ENCODE data around the gene IL3. TPM values are rescaled to one million over a fixed set of nuclear protein-coding genes. Genes with fewer than 3 reads are reported as not detected.

The IL3 gene
- total RNA-seq, 3 donors from 2014 or later (not counting 1 experiment from before 2014, with no cell fraction given): not detected

DNA sequence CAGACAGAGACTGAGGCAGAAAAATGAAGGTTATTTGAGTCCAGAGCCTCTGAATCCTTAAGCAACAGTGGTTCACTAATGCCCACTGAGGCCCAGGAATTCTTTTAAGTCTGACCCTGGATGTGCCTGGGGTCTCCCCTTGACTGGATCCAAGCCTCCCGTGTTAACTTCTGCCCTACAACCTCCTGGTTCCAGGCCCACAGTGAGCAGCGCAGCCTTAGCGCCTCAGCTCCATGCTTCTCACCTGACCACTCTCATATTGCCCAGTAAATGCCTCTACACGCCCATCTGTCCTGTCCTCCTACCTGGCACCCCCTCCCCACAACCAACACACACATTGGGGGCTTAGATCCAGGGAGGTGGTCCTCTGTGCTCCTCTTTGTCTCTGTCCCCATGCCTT, 6.4 kb downstream of the IL3 start:
- H3K27ac ChIP-seq (ENCODE audit: low read length): no peak overlapping the region
- TF ChIP-seq, protein P1, sequence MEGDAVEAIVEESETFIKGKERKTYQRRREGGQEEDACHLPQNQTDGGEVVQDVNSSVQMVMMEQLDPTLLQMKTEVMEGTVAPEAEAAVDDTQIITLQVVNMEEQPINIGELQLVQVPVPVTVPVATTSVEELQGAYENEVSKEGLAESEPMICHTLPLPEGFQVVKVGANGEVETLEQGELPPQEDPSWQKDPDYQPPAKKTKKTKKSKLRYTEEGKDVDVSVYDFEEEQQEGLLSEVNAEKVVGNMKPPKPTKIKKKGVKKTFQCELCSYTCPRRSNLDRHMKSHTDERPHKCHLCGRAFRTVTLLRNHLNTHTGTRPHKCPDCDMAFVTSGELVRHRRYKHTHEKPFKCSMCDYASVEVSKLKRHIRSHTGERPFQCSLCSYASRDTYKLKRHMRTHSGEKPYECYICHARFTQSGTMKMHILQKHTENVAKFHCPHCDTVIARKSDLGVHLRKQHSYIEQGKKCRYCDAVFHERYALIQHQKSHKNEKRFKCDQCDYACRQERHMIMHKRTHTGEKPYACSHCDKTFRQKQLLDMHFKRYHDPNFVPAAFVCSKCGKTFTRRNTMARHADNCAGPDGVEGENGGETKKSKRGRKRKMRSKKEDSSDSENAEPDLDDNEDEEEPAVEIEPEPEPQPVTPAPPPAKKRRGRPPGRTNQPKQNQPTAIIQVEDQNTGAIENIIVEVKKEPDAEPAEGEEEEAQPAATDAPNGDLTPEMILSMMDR (IDR thresholded peaks at IDR 0.05): no peak
- no peak overlapping the region for H3K4me3 ChIP-seq (ENCODE audit: low read length)
- no peaks in the 10 kb centered on the region for H3K36me3 ChIP-seq (ENCODE audit: control insufficient read depth, insufficient read depth, low read length)
- H3K4me3 Mint-ChIP-seq: no peak overlapping the region
- H3K4me1 ChIP-seq (ENCODE audit: control insufficient read depth, insufficient read depth, low read length): peaks cover 44% of the 10 kb centered on the region
- no peaks in the 10 kb centered on the region for H3K9me3 ChIP-seq (ENCODE audit: control insufficient read depth, insufficient read depth, low read length)
- WGBS (ENCODE audit: insufficient coverage): 94% methylated on average over 4 of the region's 4 CpGs
- peaks cover 0 to 3% of the 10 kb centered on the region in 2 donors for H3K27me3 Mint-ChIP-seq (ENCODE audit: low read depth in 2 of 2)
- DNase-seq (no peak), ATAC-seq (no peak)
- no peaks in the 10 kb centered on the region for H3K9me3 Mint-ChIP-seq
- intact Hi-C loops (cut with micrococcal nuclease): loop anchor here (5.0 kb wide), 2 partner anchors 50 to 125 kb away; no protein-coding TSS in a partner anchor
- H3K27me3 ChIP-seq (ENCODE audit: control insufficient read depth, insufficient read depth, low read length): no peaks in the 10 kb centered on the region
- peaks cover 13 to 48% of the 10 kb centered on the region in 2 donors for H3K4me1 Mint-ChIP-seq
- peak overlapping the region in 1 of 2 donors; percentile 59 for H3K27ac Mint-ChIP-seq
- H3K36me3 Mint-ChIP-seq: no peaks in the 10 kb centered on the region

DNA sequence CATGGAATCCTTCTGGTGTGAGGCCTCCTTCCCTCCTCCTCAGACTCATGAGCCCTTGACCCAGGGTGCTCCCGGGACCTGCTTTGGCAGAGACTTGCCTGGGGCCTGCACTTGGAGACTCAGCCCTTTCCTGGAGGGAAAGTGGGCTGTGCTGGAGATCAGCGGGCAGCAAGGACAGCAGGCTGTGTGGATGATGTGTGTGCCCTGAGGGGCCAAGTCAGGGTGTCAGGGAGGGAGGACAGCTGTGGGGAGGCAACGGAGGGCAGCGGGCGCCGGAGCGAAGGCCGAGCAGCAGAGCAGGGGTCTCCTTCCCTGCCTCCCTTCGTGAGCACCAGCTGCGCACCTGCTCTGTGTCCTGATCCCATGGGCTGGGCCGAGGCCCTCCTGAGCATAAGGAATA, 7.0 kb downstream of the IL3 start:
- DNase-seq: no peak
- intact Hi-C loops (cut with micrococcal nuclease): loop anchor here (5.0 kb wide), 2 partner anchors 50 to 125 kb away; no protein-coding TSS in a partner anchor
- Mint-ChIP-seq H3K27me3 (ENCODE audit: low read depth in 2 of 2) (peaks cover 0 to 3% of the 10 kb centered on the region in 2 donors), H3K4me1 (peaks cover 13 to 52% of the 10 kb centered on the region in 2 donors), H3K9me3 (no peaks in the 10 kb centered on the region), H3K4me3 (no peak overlapping the region), H3K27ac (peak overlapping the region in 1 of 2 donors; percentile 59), H3K36me3 (no peaks in the 10 kb centered on the region)
- whole genome bisulfite sequencing (ENCODE audit: insufficient coverage): 94% methylated on average over 11 of the region's 11 CpGs
- no peaks in the 10 kb centered on the region for H3K36me3 ChIP-seq (ENCODE audit: control insufficient read depth, insufficient read depth, low read length)
- ATAC-seq: no peak
- H3K4me1 ChIP-seq (ENCODE audit: control insufficient read depth, insufficient read depth, low read length): peaks cover 50% of the 10 kb centered on the region
- no peaks in the 10 kb centered on the region for H3K9me3 ChIP-seq (ENCODE audit: control insufficient read depth, insufficient read depth, low read length)
- H3K27ac ChIP-seq (ENCODE audit: low read length): no peak overlapping the region
- H3K4me3 ChIP-seq (ENCODE audit: low read length): no peak overlapping the region
- TF ChIP-seq, protein P1 (IDR thresholded peaks at IDR 0.05): no peak
- H3K27me3 ChIP-seq (ENCODE audit: control insufficient read depth, insufficient read depth, low read length): no peaks in the 10 kb centered on the region

DNA sequence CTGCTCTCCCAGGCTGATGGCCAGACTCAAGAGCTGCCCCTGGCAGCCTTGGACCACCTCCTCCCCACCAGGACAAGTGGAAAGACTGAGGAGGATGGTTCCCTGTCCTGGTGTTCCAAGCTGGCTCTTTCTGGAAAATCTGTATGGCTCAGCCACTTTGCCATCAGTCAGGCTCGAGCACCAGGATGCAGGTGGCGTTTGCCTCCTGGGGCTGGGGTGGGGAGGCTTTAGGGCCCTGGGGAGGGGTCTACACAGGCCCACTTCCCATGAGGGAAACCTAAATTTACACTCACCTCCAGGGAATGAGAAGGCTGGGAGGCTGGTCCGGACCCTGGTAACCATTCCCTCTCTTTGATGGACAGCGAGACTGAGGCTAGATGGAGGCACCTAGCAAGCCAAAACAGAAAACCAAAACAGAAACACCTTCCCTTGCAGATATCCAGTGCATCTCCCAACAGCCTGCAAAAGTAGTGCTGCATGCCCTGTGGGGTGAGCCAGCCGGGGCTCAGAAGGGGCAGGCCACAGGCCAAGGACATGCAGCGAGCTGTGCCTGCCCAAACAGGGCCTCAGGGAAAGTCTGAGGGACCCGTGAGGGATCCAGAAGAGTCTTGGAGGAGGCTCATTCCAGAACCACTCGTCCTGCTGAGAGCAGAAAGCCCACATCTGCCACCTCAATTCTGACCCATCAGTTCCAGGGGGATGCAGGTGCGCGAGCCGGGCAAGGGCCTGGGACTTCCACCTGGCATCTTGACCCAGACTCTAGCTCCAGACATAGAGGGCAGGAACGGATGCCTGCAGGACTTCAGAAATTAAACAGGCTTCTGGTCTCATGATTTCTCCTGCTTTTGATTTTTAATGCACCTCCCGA, 7.7 kb downstream of the IL3 start:
- Mint-ChIP-seq H3K9me3 (no peaks in the 10 kb centered on the region), H3K4me1 (peaks cover 13 to 60% of the 10 kb centered on the region in 2 donors), H3K27ac (no peak overlapping the region), H3K4me3 (no peak overlapping the region), H3K36me3 (no peaks in the 10 kb centered on the region), H3K27me3 (ENCODE audit: low read depth in 2 of 2) (peaks cover 0 to 3% of the 10 kb centered on the region in 2 donors)
- TF ChIP-seq, protein P1 (IDR thresholded peaks at IDR 0.05): no peak
- Histone ChIP-seq H3K27me3 (ENCODE audit: control insufficient read depth, insufficient read depth, low read length) (no peaks in the 10 kb centered on the region), H3K36me3 (ENCODE audit: control insufficient read depth, insufficient read depth, low read length) (no peaks in the 10 kb centered on the region), H3K4me3 (ENCODE audit: low read length) (no peak overlapping the region), H3K9me3 (ENCODE audit: control insufficient read depth, insufficient read depth, low read length) (no peaks in the 10 kb centered on the region), H3K27ac (ENCODE audit: low read length) (no peak overlapping the region), H3K4me1 (ENCODE audit: control insufficient read depth, insufficient read depth, low read length) (peaks cover 55% of the 10 kb centered on the region)
- WGBS (ENCODE audit: insufficient coverage): 94% methylated on average over 12 of the region's 13 CpGs
- DNase-seq: no peak
- no peak for ATAC-seq
- intact Hi-C loops (cut with micrococcal nuclease): loop anchor here (5.0 kb wide), 2 partner anchors 49 to 124 kb away; no protein-coding TSS in a partner anchor
